Ishikawa (cell line): ENCODE data around the gene RCL1.

Experiments
- CEBPB ChIP-seq: IDR thresholded peaks from 2 replicates; pipeline ENCODE4 v1.6.1; 2012
- EP300 ChIP-seq: IDR thresholded peaks from 2 replicates; pipeline ENCODE4 v1.6.1; 2012; ENCODE audit warnings: borderline replicate concordance
- FOXM1 ChIP-seq: IDR thresholded peaks from 2 replicates; pipeline ENCODE4 v1.6.1; 2012; ENCODE audit warnings: low read depth, borderline replicate concordance
- RAD21 ChIP-seq: IDR thresholded peaks from 2 replicates; pipeline ENCODE4 v1.6.1; 2012; ENCODE audit warnings: low read depth
- TAF1 ChIP-seq: IDR thresholded peaks from 2 replicates; pipeline ENCODE4 v1.6.1; 2012; ENCODE audit warnings: low read depth, mild to moderate bottlenecking
- USF1 ChIP-seq: IDR thresholded peaks from 2 replicates; pipeline ENCODE4 v1.6.1; 2012
- YY1 ChIP-seq: IDR thresholded peaks from 2 replicates; pipeline ENCODE4 v1.6.1; 2012; ENCODE audit warnings: low read depth
- ZBTB7A ChIP-seq: IDR thresholded peaks from 2 replicates; pipeline ENCODE4 v1.6.1; 2012; ENCODE audit warnings: low read depth
- TF ChIP-seq, protein P1 (sequence below): IDR thresholded peaks from 2 replicates; pipeline ENCODE4 v1.6.1; 2012; ENCODE audit warnings: low read depth, mild to moderate bottlenecking

DNA sequence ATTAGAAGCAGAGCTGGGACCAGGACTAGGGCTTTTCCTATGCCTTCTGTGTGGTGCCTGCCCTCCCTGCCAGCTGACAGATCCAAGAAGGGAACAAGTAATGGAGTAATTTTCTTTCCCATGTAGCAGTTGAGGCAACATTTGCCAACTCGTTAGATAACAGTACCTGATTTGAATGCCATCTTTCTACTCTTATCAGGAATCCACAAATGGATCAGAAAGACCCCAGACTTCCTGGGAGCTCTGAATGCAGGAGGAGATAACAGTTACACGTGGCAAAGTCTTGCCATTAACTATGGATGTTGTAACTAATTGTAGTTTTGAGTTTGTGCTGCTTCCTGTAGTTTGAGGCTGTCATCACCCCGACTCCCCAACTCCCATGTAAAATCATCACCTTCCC, 39.2 kb downstream of the RCL1 start:
- TF ChIP-seq RAD21 = no peak
- no peak for TF ChIP-seq YY1
- TF ChIP-seq USF1 = no peak
- TF ChIP-seq, protein P1, sequence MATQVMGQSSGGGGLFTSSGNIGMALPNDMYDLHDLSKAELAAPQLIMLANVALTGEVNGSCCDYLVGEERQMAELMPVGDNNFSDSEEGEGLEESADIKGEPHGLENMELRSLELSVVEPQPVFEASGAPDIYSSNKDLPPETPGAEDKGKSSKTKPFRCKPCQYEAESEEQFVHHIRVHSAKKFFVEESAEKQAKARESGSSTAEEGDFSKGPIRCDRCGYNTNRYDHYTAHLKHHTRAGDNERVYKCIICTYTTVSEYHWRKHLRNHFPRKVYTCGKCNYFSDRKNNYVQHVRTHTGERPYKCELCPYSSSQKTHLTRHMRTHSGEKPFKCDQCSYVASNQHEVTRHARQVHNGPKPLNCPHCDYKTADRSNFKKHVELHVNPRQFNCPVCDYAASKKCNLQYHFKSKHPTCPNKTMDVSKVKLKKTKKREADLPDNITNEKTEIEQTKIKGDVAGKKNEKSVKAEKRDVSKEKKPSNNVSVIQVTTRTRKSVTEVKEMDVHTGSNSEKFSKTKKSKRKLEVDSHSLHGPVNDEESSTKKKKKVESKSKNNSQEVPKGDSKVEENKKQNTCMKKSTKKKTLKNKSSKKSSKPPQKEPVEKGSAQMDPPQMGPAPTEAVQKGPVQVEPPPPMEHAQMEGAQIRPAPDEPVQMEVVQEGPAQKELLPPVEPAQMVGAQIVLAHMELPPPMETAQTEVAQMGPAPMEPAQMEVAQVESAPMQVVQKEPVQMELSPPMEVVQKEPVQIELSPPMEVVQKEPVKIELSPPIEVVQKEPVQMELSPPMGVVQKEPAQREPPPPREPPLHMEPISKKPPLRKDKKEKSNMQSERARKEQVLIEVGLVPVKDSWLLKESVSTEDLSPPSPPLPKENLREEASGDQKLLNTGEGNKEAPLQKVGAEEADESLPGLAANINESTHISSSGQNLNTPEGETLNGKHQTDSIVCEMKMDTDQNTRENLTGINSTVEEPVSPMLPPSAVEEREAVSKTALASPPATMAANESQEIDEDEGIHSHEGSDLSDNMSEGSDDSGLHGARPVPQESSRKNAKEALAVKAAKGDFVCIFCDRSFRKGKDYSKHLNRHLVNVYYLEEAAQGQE = no peak
- no peak for TF ChIP-seq TAF1
- TF ChIP-seq FOXM1 = no peak
- TF ChIP-seq CEBPB = no peak
- no peak for TF ChIP-seq EP300
- no peak for TF ChIP-seq ZBTB7A
